Caco-2 (cell line): ENCODE results near the gene ABHD16A. TPM values are rescaled to one million over a fixed set of nuclear protein-coding genes. Genes with fewer than 3 reads are reported as not detected.
A peak's percentile ranks its signal among the peaks of the same experiment; 100 is the strongest.

Source experiments
- BruUV-seq: library from RNA; stranded (reverse); fragments of 400-500 nt; replicated peaks from 2 replicates; lab custom pipeline; 2021; lab: Mats Ljungman, UMichigan
- CTCF ChIA-PET: fragments of 300-600 bp; sonication (Branson Sonifier 250); formaldehyde crosslinking; loops from one replicate; lab custom pipeline; 2022; ENCODE audit warnings: antibody characterized with exemption; lab: Charles Lee
- POLR2A ChIA-PET: fragments of 300-600 bp; sonication (Branson Sonifier 250); formaldehyde crosslinking; loops from one replicate; lab custom pipeline; 2022; ENCODE audit warnings: antibody characterized with exemption; lab: Charles Lee
- DNase-seq, 2 experiments: peaks; one replicate each; pipeline versions ENCODE4 v3.0.0 to v3.0.0-alpha.2; 2020 to 2022
- H3K27me3 ChIP-seq: replicated peaks from 2 replicates; pipeline ENCODE4 v1.6.0; 2011; ENCODE audit warnings: low read length; ENCODE audit not compliant: control insufficient read depth, insufficient read depth
- H3K36me3 ChIP-seq: 2 replicates; pipeline ENCODE4 v1.5.1; 2011; ENCODE audit warnings: low read length; ENCODE audit not compliant: control insufficient read depth, insufficient read depth
- H3K4me1 ChIP-seq: fragments of 250-450 bp; sonication (Bioruptor Pico); 2 replicates; pipeline ENCODE4 v1.5.1; 2020; ENCODE audit warnings: mild to moderate bottlenecking
- H3K4me3 ChIP-seq: 2 replicates; pipeline ENCODE4 v1.5.1; 2011; ENCODE audit warnings: low read depth, mild to moderate bottlenecking, control low read depth, low read length
- H3K9me3 ChIP-seq: fragments of 250-450 bp; sonication (Bioruptor Pico); 2 replicates; pipeline ENCODE4 v1.5.1; 2020; ENCODE audit warnings: mild to moderate bottlenecking, moderate library complexity
- H3K27ac Mint-ChIP-seq: one replicate; pipeline ENCODE4 v1.8.0; 2022; ENCODE audit warnings: mixed read lengths; ENCODE audit not compliant: unreplicated experiment
- H3K27me3 Mint-ChIP-seq: one replicate; pipeline ENCODE4 v1.8.0; 2022; ENCODE audit warnings: mixed read lengths; ENCODE audit not compliant: insufficient read depth, unreplicated experiment
- H3K36me3 Mint-ChIP-seq: one replicate; pipeline ENCODE4 v1.8.0; 2022; ENCODE audit warnings: mild to moderate bottlenecking, mixed read lengths; ENCODE audit not compliant: insufficient read depth, unreplicated experiment
- H3K4me1 Mint-ChIP-seq: one replicate; pipeline ENCODE4 v1.8.0; 2022; ENCODE audit warnings: low read depth, mixed read lengths; ENCODE audit not compliant: unreplicated experiment
- H3K4me3 Mint-ChIP-seq: one replicate; pipeline ENCODE4 v1.8.0; 2022; ENCODE audit warnings: mild to moderate bottlenecking, moderate library complexity, mixed read lengths; ENCODE audit not compliant: unreplicated experiment
- H3K9me3 Mint-ChIP-seq: one replicate; pipeline ENCODE4 v1.8.0; 2022; ENCODE audit warnings: mixed read lengths; ENCODE audit not compliant: unreplicated experiment
- intact Hi-C: fragments of 100-400 bp; cut with micrococcal nuclease; formaldehyde crosslinking; loops from one replicate; pipeline ENCODE4 v1.10.0; 2022; ENCODE audit not compliant: unreplicated experiment
- microRNA-seq: library from miRNA; unstranded; fragments of <30 nt; microRNA quantifications from one replicate; pipeline ENCODE4 v1.2.0, GENCODE V29; 2022
- total RNA-seq: library from RNA; stranded (reverse); gene quantifications from 2 replicates; pipeline ENCODE4 v1.2.3, GENCODE V29; 2022
- TF ChIP-seq, protein P1 (sequence below), 2 experiments: fragments of 200-600 bp in 1 of 2; IDR thresholded peaks; 1 replicate in 1 of 2; 2 replicates in 1 of 2; pipeline versions ENCODE4 v1.5.1 to v1.8.0; 2011 to 2022; ENCODE audit warnings: antibody characterized with exemption in 1 of 2, control low read depth in 1 of 2, inconsistent platforms in 1 of 2, low read depth in 1 of 2, low read length in 1 of 2, mild to moderate bottlenecking in 1 of 2, moderate library complexity in 1 of 2; ENCODE audit not compliant: insufficient read depth in 1 of 2, severe bottlenecking in 1 of 2, unreplicated experiment in 1 of 2

The ABHD16A gene
- total RNA-seq, 1 experiment from 2014 or later = 62.7 TPM

DNA sequence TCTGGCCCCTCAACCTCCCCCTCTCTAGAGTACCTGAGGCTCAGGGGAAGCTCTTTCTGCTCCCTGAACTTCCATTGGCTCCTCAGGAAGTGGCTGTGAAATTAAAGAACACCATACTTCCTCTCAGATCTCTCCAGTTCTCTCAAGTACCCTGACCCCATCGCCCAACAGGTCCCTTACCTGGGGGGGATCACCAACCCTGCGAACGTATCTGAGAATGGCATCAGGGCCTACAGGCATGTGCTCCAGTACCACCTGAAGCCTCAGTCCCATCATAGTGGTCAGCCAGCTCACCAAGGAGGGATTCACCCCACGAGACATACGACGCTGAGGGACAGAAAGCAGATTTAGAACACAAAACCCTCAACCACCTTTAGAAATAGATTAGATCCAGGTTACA, 62.5 kb downstream of the ABHD16A start:
- no peak overlapping the region for H3K27ac Mint-ChIP-seq

GRCh38 chr6:31639449-31639861, 63.7 kb downstream of the ABHD16A start:
- no peaks in the 10 kb centered on the region for H3K9me3 ChIP-seq
- H3K4me1 Mint-ChIP-seq = no peaks in the 10 kb centered on the region
- no peaks in the 10 kb centered on the region for H3K9me3 Mint-ChIP-seq
- no peak overlapping the region for H3K27ac Mint-ChIP-seq
- no peaks in the 10 kb centered on the region for H3K27me3 Mint-ChIP-seq
- no peaks in the 10 kb centered on the region for H3K27me3 ChIP-seq
- ChIA-PET POLR2A (interaction anchor here (0.5 kb wide), 1 partner anchor 101 kb away, joined by 3 read pairs; no protein-coding TSS in a partner anchor), CTCF (interaction anchor here (0.6 to 0.7 kb wide), 3 partner anchors 17 to 1094 kb away, joined by 3 read pairs; no protein-coding TSS in a partner anchor)
- peaks cover 6% of the 10 kb centered on the region for H3K36me3 ChIP-seq
- peaks cover 88% of the 10 kb centered on the region for H3K36me3 Mint-ChIP-seq
- no peak overlapping the region for H3K4me3 ChIP-seq
- DNase-seq = no peak
- TF ChIP-seq, protein P1, sequence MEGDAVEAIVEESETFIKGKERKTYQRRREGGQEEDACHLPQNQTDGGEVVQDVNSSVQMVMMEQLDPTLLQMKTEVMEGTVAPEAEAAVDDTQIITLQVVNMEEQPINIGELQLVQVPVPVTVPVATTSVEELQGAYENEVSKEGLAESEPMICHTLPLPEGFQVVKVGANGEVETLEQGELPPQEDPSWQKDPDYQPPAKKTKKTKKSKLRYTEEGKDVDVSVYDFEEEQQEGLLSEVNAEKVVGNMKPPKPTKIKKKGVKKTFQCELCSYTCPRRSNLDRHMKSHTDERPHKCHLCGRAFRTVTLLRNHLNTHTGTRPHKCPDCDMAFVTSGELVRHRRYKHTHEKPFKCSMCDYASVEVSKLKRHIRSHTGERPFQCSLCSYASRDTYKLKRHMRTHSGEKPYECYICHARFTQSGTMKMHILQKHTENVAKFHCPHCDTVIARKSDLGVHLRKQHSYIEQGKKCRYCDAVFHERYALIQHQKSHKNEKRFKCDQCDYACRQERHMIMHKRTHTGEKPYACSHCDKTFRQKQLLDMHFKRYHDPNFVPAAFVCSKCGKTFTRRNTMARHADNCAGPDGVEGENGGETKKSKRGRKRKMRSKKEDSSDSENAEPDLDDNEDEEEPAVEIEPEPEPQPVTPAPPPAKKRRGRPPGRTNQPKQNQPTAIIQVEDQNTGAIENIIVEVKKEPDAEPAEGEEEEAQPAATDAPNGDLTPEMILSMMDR (IDR thresholded peaks at IDR 0.05; ENCODE audit: insufficient read depth in 1 of 2, low read depth in 1 of 2, low read length in 1 of 2, severe bottlenecking in 1 of 2, unreplicated experiment in 1 of 2) = no peak
- no peaks in the 10 kb centered on the region for H3K4me1 ChIP-seq
- intact Hi-C loops = no loop called here
- no TSS peak for BruUV-seq
- no peak overlapping the region for H3K4me3 Mint-ChIP-seq

More for the DNA sequence above, 62.5 kb downstream of the ABHD16A start:
- CTCF ChIA-PET = no interaction called here
- Mint-ChIP-seq H3K4me1 (no peaks in the 10 kb centered on the region), H3K4me3 (no peak overlapping the region), H3K27me3 (no peaks in the 10 kb centered on the region), H3K36me3 (peaks cover 87% of the 10 kb centered on the region), H3K9me3 (no peaks in the 10 kb centered on the region)
- Histone ChIP-seq H3K4me1 (no peaks in the 10 kb centered on the region), H3K27me3 (no peaks in the 10 kb centered on the region), H3K36me3 (peaks cover 8% of the 10 kb centered on the region), H3K4me3 (no peak overlapping the region), H3K9me3 (no peaks in the 10 kb centered on the region)
- DNase-seq = no peak
- TF ChIP-seq, protein P1 (IDR thresholded peaks at IDR 0.05; ENCODE audit: insufficient read depth in 1 of 2, low read depth in 1 of 2, low read length in 1 of 2, severe bottlenecking in 1 of 2, unreplicated experiment in 1 of 2) = no peak
- BruUV-seq = TSS peak; percentile 76
- intact Hi-C loops = no loop called here
- POLR2A ChIA-PET = no interaction called here

DNA sequence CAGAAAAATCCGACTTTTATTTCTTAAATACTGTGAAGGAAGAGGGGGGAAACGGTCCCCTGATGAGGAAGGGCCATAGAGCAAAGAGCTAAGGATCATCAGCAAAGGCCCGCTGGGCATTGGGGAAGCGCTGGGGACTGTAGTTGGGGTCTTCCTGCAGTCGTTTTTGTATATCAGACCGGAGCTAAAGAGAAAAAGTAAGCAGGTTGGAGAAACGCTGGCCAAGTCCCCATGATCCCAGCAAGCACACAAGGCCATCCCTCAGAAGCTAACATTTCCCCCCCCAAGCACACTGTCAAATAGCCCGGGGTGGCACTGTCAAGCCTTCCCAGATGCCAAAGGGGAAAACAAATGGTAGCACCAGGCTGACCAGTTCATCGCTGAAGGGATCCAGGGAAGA, 64.1 kb downstream of the ABHD16A start:
- Mint-ChIP-seq H3K36me3 (peaks cover 91% of the 10 kb centered on the region), H3K27ac (no peak overlapping the region)

More for the DNA sequence above, 64.1 kb downstream of the ABHD16A start:
- H3K4me1 ChIP-seq = no peaks in the 10 kb centered on the region
- no peaks in the 10 kb centered on the region for H3K9me3 ChIP-seq
- BruUV-seq = no TSS peak
- no peak overlapping the region for H3K4me3 ChIP-seq
- H3K9me3 Mint-ChIP-seq = no peaks in the 10 kb centered on the region
- H3K4me3 Mint-ChIP-seq = no peak overlapping the region
- H3K27me3 Mint-ChIP-seq = no peaks in the 10 kb centered on the region
- peaks cover 8% of the 10 kb centered on the region for H3K36me3 ChIP-seq
- TF ChIP-seq, protein P1 (IDR thresholded peaks at IDR 0.05; ENCODE audit: insufficient read depth in 1 of 2, low read depth in 1 of 2, low read length in 1 of 2, severe bottlenecking in 1 of 2, unreplicated experiment in 1 of 2) = no peak
- ChIA-PET CTCF (interaction anchor here (0.6 to 0.7 kb wide), 3 partner anchors 18 to 1094 kb away, joined by 3 read pairs; no protein-coding TSS in a partner anchor), POLR2A (no interaction called here)
- no peak for DNase-seq
- intact Hi-C loops = no loop called here
- H3K4me1 Mint-ChIP-seq = no peaks in the 10 kb centered on the region
- no peaks in the 10 kb centered on the region for H3K27me3 ChIP-seq

Small RNA genes lying within 50 kb of the gene (microRNA-seq; reads per million reads assigned to microRNA genes)
- 0.93 reads per million for gene MIR4646

Other genes with a start within 250 kb of the ABHD16A start
- gene MICB, start 205.2 kb downstream of the ABHD16A start, total RNA-seq = 6.4 and 7.5 TPM in 2 replicates
- not detected in 2 replicates for gene MCCD1, start 174.4 kb downstream of the ABHD16A start, total RNA-seq
- gene DDX39B, start 161.3 kb downstream of the ABHD16A start, total RNA-seq = 416 and 423 TPM in 2 replicates
- 0.26 and 0.43 TPM in 2 replicates for gene ATP6V1G2, start 156.7 kb downstream of the ABHD16A start, total RNA-seq
- 14.7 and 17.4 TPM in 2 replicates for gene NFKBIL1, start 155.7 kb downstream of the ABHD16A start, total RNA-seq
- gene LTA, start 131.0 kb downstream of the ABHD16A start, total RNA-seq = not detected in 2 replicates
- not detected in 2 replicates for gene TNF, start 127.8 kb downstream of the ABHD16A start, total RNA-seq
- gene LTB, start 120.9 kb downstream of the ABHD16A start, total RNA-seq = not detected in 2 replicates
- not detected in 2 replicates for gene LST1, start 117.0 kb downstream of the ABHD16A start, total RNA-seq
- not detected in 2 replicates for gene NCR3, start 110.3 kb downstream of the ABHD16A start, total RNA-seq
- 2.2 and 2.7 TPM in 2 replicates for gene AIF1, start 88.1 kb downstream of the ABHD16A start, total RNA-seq
- 213 and 222 TPM in 2 replicates for gene PRRC2A, start 82.6 kb downstream of the ABHD16A start, total RNA-seq
- 354 and 376 TPM in 2 replicates for gene BAG6, start 50.7 kb downstream of the ABHD16A start, total RNA-seq
- 14.8 and 15.8 TPM in 2 replicates for gene APOM, start 47.4 kb downstream of the ABHD16A start, total RNA-seq
- 19.4 and 19.7 TPM in 2 replicates for gene C6orf47, start 42.5 kb downstream of the ABHD16A start, total RNA-seq
- gene GPANK1, start 38.3 kb downstream of the ABHD16A start, total RNA-seq = 20.3 TPM in 2 replicates
- gene CSNK2B, start 37.2 kb downstream of the ABHD16A start, total RNA-seq = 219 and 221 TPM in 2 replicates
- 13.9 and 17.5 TPM in 2 replicates for gene LY6G5B, start 33.3 kb downstream of the ABHD16A start, total RNA-seq
- 2.0 and 2.9 TPM in 2 replicates for gene LY6G5C, start 22.3 kb downstream of the ABHD16A start, total RNA-seq
- not detected in 2 replicates for gene LY6G6F, start 3.5 kb upstream of the ABHD16A start, total RNA-seq
- not detected in 2 replicates for gene LY6G6D, start 12.0 kb upstream of the ABHD16A start, total RNA-seq
- 0.88 and 1.3 TPM in 2 replicates for gene LY6G6C, start 18.4 kb upstream of the ABHD16A start, total RNA-seq
- gene MPIG6B, start 20.0 kb upstream of the ABHD16A start, total RNA-seq = not detected in 2 replicates
- gene DDAH2, start 26.0 kb upstream of the ABHD16A start, total RNA-seq = 82.4 and 91.6 TPM in 2 replicates
- gene CLIC1, start 33.2 kb upstream of the ABHD16A start, total RNA-seq = 374 and 420 TPM in 2 replicates
- 49.6 and 51.0 TPM in 2 replicates for gene MSH5, start 36.7 kb upstream of the ABHD16A start, total RNA-seq
- 6.4 and 13.0 TPM in 2 replicates for gene SAPCD1, start 59.3 kb upstream of the ABHD16A start, total RNA-seq
- gene VWA7, start 74.0 kb upstream of the ABHD16A start, total RNA-seq = 0.61 and 1.5 TPM in 2 replicates
- gene VARS1, start 92.4 kb upstream of the ABHD16A start, total RNA-seq = 132 and 135 TPM in 2 replicates
- 56.3 and 61.2 TPM in 2 replicates for gene LSM2, start 103.6 kb upstream of the ABHD16A start, total RNA-seq
- 0.86 and 1.6 TPM in 2 replicates for gene HSPA1L, start 112.0 kb upstream of the ABHD16A start, total RNA-seq
- gene HSPA1A, start 112.2 kb upstream of the ABHD16A start, total RNA-seq = 77.3 and 96.9 TPM in 2 replicates
- 99.0 and 112 TPM in 2 replicates for gene HSPA1B, start 124.4 kb upstream of the ABHD16A start, total RNA-seq
- 173 and 176 TPM in 2 replicates for gene NEU1, start 159.5 kb upstream of the ABHD16A start, total RNA-seq
- gene SLC44A4, start 175.7 kb upstream of the ABHD16A start, total RNA-seq = 0.57 TPM in 1 of 2 replicates, not detected in the other
- 64.3 and 65.7 TPM in 2 replicates for gene EHMT2, start 194.4 kb upstream of the ABHD16A start, total RNA-seq
- 9.6 and 11.7 TPM in 2 replicates for gene ZBTB12, start 198.8 kb upstream of the ABHD16A start, total RNA-seq
- 4.8 and 4.9 TPM in 2 replicates for gene C2, start 224.4 kb upstream of the ABHD16A start, total RNA-seq
- gene CFB, start 242.8 kb upstream of the ABHD16A start, total RNA-seq = 31.0 and 32.1 TPM in 2 replicates